ENCODE results near the gene TTC23. TPM values are rescaled to one million over a fixed set of nuclear protein-coding genes. Genes with fewer than 3 reads are reported as not detected.

Gene TTC23
- total and polyA plus RNA-seq, 2 donors (not counting 3 experiments of a cell fraction or from before 2014, with no cell fraction given) = 4.1 to 27.3 TPM

DNA sequence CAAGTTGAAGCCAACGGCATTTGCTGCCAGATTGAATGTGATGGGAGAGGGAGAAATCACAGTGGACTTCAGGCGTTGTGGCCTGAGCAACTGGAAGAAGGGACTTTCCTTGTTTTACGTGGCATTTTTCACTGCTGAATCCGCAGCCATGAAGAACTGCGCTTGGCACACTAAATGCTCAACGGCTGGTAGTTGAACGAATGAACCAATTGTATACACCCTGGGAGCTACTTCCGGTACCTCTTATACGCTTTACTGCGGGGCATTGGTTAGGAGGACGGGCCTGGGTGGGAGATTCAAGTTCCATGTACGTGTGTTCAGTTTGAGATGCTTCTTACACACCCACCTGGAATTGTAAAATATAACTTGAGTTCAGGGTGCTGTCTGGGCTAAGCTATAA, 139.3 kb downstream of the TTC23 start:
- H3K9me1 ChIP-seq (replicated peaks; ENCODE audit: control insufficient read depth, extremely low read depth, insufficient read depth, low read length) = no peaks in the 10 kb centered on the region
- intact Hi-C loops (cut with micrococcal nuclease) = no loop called here
- H3K4me2 ChIP-seq (ENCODE audit: insufficient read depth, low read length) = no peak overlapping the region
- no peak overlapping the region for H3K27ac ChIP-seq (ENCODE audit: insufficient read depth, low read depth, low read length)
- TF ChIP-seq EZH2 (IDR thresholded peaks at IDR 0.05; ENCODE audit: borderline replicate concordance, low read depth, low read length, severe bottlenecking) (no peak), FOS (IDR thresholded peaks at IDR 0.05; ENCODE audit: borderline replicate concordance, insufficient read depth, low read length) (no peak), POLR2AphosphoS5 (IDR thresholded peaks at IDR 0.05; ENCODE audit: insufficient read depth, low read depth, low read length) (no peak), MYC (IDR thresholded peaks at IDR 0.05; ENCODE audit: low read depth, low read length) (no peak), JUN (IDR thresholded peaks at IDR 0.05; ENCODE audit: borderline replicate concordance, insufficient read depth, insufficient read length, low read depth) (no peak), POLR2A (IDR thresholded peaks at IDR 0.05; ENCODE audit: low read depth, low read length) (no peak), MAX (IDR thresholded peaks at IDR 0.05; ENCODE audit: insufficient read depth, insufficient read length) (no peak), GATA2 (IDR thresholded peaks at IDR 0.05; ENCODE audit: insufficient read depth, insufficient read length, low read depth, low read length) (no peak)
- TF ChIP-seq, protein P1, sequence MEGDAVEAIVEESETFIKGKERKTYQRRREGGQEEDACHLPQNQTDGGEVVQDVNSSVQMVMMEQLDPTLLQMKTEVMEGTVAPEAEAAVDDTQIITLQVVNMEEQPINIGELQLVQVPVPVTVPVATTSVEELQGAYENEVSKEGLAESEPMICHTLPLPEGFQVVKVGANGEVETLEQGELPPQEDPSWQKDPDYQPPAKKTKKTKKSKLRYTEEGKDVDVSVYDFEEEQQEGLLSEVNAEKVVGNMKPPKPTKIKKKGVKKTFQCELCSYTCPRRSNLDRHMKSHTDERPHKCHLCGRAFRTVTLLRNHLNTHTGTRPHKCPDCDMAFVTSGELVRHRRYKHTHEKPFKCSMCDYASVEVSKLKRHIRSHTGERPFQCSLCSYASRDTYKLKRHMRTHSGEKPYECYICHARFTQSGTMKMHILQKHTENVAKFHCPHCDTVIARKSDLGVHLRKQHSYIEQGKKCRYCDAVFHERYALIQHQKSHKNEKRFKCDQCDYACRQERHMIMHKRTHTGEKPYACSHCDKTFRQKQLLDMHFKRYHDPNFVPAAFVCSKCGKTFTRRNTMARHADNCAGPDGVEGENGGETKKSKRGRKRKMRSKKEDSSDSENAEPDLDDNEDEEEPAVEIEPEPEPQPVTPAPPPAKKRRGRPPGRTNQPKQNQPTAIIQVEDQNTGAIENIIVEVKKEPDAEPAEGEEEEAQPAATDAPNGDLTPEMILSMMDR (IDR thresholded peaks at IDR 0.05; ENCODE audit: extremely low read depth in 1 of 2, insufficient read depth in 1 of 2, low read depth in 1 of 2, low read length in 2 of 2) = no peak
- no TSS peak for BruUV-seq (replicated peaks)
- ChIA-PET CTCF (interaction anchor here (0.7 to 3.2 kb wide), 3 partner anchors 9 to 99 kb away, joined by 3 to 17 read pairs (median 6); no protein-coding TSS in a partner anchor), POLR2A (no interaction called here)
- peaks cover 7% of the 10 kb centered on the region for H3K4me1 ChIP-seq (ENCODE audit: control insufficient read depth, extremely low read depth, insufficient read depth, low read length)
- H3K27me3 ChIP-seq (ENCODE audit: control insufficient read depth in 2 of 2, insufficient read depth in 2 of 2, low read length in 2 of 2) = no peaks in the 10 kb centered on the region
- H3K79me2 ChIP-seq (ENCODE audit: control insufficient read depth, insufficient read depth, low read length) = no peaks in the 10 kb centered on the region
- no peaks in the 10 kb centered on the region for H3K9me3 ChIP-seq (replicated peaks; ENCODE audit: control insufficient read depth, insufficient read depth, low read length)
- H3K36me3 ChIP-seq (ENCODE audit: control insufficient read depth in 2 of 2, extremely low read depth in 1 of 2, insufficient read depth in 2 of 2, low read length in 2 of 2) = peaks cover 0 to 2% of the 10 kb centered on the region in 2 experiments
- H2AFZ ChIP-seq (ENCODE audit: low read depth, low read length) = no peak overlapping the region
- H3K4me3 ChIP-seq (replicated peaks in 1 of 3; ENCODE audit: insufficient read depth in 1 of 3, low read depth in 1 of 3, low read length in 3 of 3) = no peak overlapping the region
- no peak for DNase-seq (ENCODE audit: low read depth, low spot score)
- H4K20me1 ChIP-seq (replicated peaks; ENCODE audit: control insufficient read depth, extremely low read depth, insufficient read depth, low read length) = no peaks in the 10 kb centered on the region
- no peak for FAIRE-seq
- H3K9ac ChIP-seq (replicated peaks; ENCODE audit: extremely low read depth, insufficient read depth, low read length) = no peak overlapping the region
- dilution Hi-C loops (cut with MboI; ENCODE audit: extremely low pct_ligation_motif_present, low sequenced_read_pairs) = no loop called here

Data from endothelial cell of umbilical vein (primary cell).